Stimulated activated CD8-positive, alpha-beta memory T cell treated with anti-CD3 and anti-CD28 coated beads, Interleukin-12 subunit alpha, Interleukin-12 subunit beta, amount 100 ng/mL, for 4 hours (primary cell): ENCODE measurements around the gene DCAF17.
A peak's percentile ranks its signal among the peaks of the same experiment; 100 is the strongest.

Source experiments
- DNase-seq: peaks from one replicate; pipeline ENCODE4 v3.0.0-alpha.2; 2020; ENCODE audit warnings: low read depth

The DCAF17 gene

GRCh38 chr2:171434013-171434989 is at the start of gene DCAF17:
DCAF17 (plus strand) TSS chr2:171434226; CDS start chr2:171434578, 352 bp downstream.
- peak; percentile 91 for DNase-seq

- no peak for DNase-seq
Observed at GRCh38 chr2:171386627-171387026, 47.4 kb upstream of the DCAF17 start.

DNA sequence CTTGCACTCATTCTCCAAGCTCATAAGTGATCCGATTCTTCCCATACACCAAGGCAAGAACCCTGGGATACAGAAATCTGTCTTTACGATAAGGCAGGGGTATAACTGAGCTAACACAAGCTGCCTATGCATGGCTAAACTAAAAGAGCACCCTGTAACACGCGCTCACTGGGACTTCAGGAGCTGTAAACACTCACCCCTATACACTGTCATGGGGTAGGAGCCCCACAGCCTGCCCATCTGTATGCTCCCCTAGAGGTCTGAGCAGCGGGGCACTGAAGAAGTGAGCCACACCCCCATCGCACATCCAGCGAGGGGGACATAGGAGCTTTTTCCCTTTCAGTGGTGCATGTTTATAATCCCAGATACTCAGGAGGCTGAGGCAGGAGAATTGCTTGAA is 47.0 kb upstream of the DCAF17 start:
- DNase-seq: no peak

GRCh38 chr2:171389325-171389724 is 44.7 kb upstream of the DCAF17 start:
- no peak for DNase-seq

DNA sequence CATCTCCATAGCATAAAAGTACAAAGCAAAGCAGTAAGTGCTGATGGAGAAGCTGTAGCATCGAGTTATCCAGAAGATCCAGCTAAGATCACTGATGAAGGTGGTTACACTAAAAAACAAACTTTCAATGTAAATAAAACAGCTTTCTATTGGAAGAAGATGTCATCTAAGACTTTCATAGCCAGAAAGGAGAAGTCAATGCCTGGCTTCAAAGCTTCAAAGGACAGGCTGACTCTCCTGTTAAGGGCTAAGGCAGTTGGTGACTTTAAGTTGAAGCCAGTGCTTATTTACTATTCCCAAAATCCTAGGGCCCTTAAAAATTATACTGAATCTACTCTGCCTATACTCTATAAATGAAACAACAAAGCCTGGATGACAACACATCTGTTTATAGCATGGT is 44.2 kb upstream of the DCAF17 start:
- no peak for DNase-seq

GRCh38 chr2:171390941-171391516 is 43.0 kb upstream of the DCAF17 start:
- no peak for DNase-seq

GRCh38 chr2:171391532-171391931 is 42.5 kb upstream of the DCAF17 start:
- no peak for DNase-seq

DNA sequence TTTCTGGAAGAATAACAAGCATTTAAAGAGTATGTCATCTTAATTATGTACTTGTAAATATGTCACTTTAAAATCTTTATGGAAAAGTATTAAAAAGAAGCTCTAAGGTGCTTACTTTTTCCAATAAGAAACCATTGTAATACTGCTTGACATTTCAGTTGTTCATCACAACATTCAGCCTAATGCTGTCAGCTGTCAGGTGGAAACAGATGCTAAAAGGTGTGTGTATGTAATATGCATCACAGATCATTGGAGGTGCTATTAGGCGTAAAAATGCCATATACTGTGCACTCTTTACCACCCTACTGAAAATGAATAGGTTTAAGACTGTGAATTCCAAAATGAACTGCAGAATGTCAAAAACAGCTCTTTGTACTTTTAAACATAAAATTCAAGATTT is 40.5 kb upstream of the DCAF17 start:
- DNase-seq: no peak

- no peak for DNase-seq
Observed at GRCh38 chr2:171394164-171394740, 39.8 kb upstream of the DCAF17 start.

- DNase-seq: no peak
Observed at GRCh38 chr2:171399292-171399691, 34.7 kb upstream of the DCAF17 start.

- DNase-seq: no peak
Observed at GRCh38 chr2:171400395-171400794, 33.6 kb upstream of the DCAF17 start.

- DNase-seq: no peak
Observed at GRCh38 chr2:171401947-171402346, 32.1 kb upstream of the DCAF17 start.

DNA sequence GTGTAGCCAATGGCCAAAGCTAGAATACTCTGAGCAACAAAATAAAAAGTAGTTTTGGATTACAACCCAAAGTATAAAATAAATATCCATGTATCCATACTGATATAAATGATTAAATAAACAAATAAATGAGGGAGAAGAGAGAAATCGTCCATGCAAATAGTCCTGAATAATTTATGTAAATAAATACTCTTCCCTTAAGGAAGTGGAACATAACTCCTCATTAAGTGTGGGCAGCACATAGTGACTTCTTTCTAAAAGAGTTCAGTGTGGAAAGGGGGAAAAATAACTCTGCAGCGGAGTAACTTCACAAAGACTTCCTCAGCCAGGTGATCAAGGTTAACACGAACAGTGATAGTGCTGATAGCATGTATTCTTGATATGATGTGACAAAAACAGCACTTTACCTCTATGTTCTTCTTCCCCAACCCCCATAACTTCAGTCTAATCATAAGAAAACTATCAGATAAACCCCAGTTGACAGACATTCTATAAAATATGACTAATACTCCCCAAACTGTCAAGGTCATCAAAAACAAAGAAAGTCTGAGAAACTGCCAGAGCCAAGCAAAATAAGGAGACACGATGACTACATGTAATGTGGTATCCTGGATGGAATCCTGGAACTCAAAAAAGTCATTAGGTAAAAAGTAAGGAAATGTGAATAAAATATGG is 31.0 kb upstream of the DCAF17 start:
- no peak for DNase-seq

GRCh38 chr2:171404261-171404660 is 29.8 kb upstream of the DCAF17 start:
- DNase-seq: no peak

GRCh38 chr2:171404719-171405118 is 29.3 kb upstream of the DCAF17 start:
- no peak for DNase-seq

GRCh38 chr2:171405546-171405945 is 28.5 kb upstream of the DCAF17 start:
- no peak for DNase-seq

GRCh38 chr2:171406044-171406443 is 28.0 kb upstream of the DCAF17 start:
- no peak for DNase-seq

- no peak for DNase-seq
Observed at GRCh38 chr2:171407030-171407675, 26.9 kb upstream of the DCAF17 start.

DNA sequence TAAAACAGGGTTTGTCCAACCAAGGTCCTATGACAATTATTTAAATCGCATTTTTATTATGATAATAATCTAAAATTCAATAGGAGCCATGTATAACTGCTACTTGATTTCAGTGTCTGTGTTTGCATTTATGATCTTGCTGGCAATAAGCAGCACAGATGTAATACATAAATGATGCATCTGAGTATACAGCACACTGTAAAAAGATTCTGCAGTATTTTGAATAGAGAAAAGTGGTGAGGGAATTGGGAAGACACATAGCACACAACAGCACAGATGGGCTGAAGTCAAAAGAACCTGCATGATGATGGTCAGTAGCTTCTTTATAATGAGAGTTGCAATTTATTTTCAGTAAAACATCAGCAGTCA is 26.4 kb upstream of the DCAF17 start:
- no peak for DNase-seq

- no peak for DNase-seq
Observed at GRCh38 chr2:171409436-171409971, 24.5 kb upstream of the DCAF17 start.

DNA sequence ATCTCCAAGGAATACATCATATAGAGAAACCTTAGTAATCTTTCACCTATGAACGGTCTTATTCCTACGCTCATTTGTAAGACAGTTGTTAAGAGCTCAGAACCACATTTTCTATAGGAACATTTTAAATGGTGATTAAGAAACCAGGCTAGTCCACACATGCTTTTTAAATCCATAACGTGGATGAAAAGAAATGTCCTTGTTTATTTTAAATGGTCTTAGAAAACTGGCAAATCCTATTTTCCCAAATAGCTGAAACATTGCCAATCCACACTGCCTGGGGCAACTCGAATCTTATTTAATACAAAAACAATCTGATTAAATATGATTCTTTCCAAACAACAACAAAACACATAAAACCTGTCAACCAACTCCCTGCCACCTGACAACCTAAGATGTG is 23.9 kb upstream of the DCAF17 start:
- DNase-seq: no peak

GRCh38 chr2:171410624-171411023 is 23.4 kb upstream of the DCAF17 start:
- no peak for DNase-seq
